Esophagus squamous epithelium (tissue), 4 donors: ENCODE results near the gene SCN8A.

ENCODE experiments used
- POLR2A ChIP-seq, 4 donors: fragments of 450-650 bp; IDR thresholded peaks; one replicate each; pipeline ENCODE4 v1.6.1; 2017; ENCODE audit warnings: antibody characterized with exemption in 4 of 4, mild to moderate bottlenecking in 4 of 4, moderate library complexity in 3 of 4
- TF ChIP-seq, protein P1 (sequence below), 6 experiments: fragments of 450-650 bp in 4 of 6; fragments of 200-600 bp in 2 of 6; sonication (generic) in 2 of 6; IDR thresholded peaks; one replicate each; pipeline ENCODE4 v1.5.1; 2016 to 2019; ENCODE audit warnings: antibody characterized with exemption in 6 of 6, mild to moderate bottlenecking in 4 of 6, moderate library complexity in 4 of 6

DNA sequence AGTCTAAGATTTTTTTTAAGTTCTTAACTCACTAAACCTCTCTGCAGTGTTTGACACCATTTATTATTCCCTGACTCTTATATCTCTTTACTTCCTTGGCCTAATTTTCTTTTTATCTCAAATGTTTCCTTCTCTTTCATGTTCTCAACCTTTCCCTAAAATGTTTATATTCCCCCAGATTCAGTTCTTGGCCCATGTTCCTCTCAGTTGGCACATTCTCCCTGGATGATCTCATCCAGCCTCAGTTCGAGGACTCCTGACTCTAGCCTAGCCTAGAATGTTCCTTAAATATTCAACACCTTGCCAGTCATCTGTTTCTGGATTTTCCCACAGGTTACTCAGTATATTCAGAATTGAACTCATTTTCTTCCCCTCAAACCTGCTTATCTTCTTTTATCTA is 81.3 kb downstream of the SCN8A start:
- no peak for TF ChIP-seq POLR2A (IDR thresholded peaks at IDR 0.05)
- TF ChIP-seq, protein P1, sequence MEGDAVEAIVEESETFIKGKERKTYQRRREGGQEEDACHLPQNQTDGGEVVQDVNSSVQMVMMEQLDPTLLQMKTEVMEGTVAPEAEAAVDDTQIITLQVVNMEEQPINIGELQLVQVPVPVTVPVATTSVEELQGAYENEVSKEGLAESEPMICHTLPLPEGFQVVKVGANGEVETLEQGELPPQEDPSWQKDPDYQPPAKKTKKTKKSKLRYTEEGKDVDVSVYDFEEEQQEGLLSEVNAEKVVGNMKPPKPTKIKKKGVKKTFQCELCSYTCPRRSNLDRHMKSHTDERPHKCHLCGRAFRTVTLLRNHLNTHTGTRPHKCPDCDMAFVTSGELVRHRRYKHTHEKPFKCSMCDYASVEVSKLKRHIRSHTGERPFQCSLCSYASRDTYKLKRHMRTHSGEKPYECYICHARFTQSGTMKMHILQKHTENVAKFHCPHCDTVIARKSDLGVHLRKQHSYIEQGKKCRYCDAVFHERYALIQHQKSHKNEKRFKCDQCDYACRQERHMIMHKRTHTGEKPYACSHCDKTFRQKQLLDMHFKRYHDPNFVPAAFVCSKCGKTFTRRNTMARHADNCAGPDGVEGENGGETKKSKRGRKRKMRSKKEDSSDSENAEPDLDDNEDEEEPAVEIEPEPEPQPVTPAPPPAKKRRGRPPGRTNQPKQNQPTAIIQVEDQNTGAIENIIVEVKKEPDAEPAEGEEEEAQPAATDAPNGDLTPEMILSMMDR (IDR thresholded peaks at IDR 0.05), result no peak
